Measurements from ENCODE around the gene KDF1. TPM values are rescaled to one million over a fixed set of nuclear protein-coding genes. Genes with fewer than 3 reads are reported as not detected.

Gene KDF1
- total RNA-seq, 1 experiment from 2014 or later, result 20.5 TPM

GRCh38 chr1:27001570-27002360 lies 41.5 kb upstream of the KDF1 start:
- Histone ChIP-seq H3K79me2 (ENCODE audit: low read depth) (no peaks in the 10 kb centered on the region), H4K20me1 (ENCODE audit: insufficient read depth) (no peaks in the 10 kb centered on the region), H3K27me3 (ENCODE audit: insufficient read depth, low read depth) (no peaks in the 10 kb centered on the region), H3K4me3 (no peak overlapping the region), H3K9me3 (ENCODE audit: insufficient read depth, low read depth) (no peaks in the 10 kb centered on the region), H3K27ac (no peak overlapping the region), H3K36me3 (ENCODE audit: low read depth) (no peaks in the 10 kb centered on the region), H2AFZ (no peak overlapping the region), H3K9me2 (ENCODE audit: insufficient read depth) (no peaks in the 10 kb centered on the region), H3F3A (ENCODE audit: insufficient read depth, low read depth) (peaks cover 16% of the 10 kb centered on the region; the same call in 1 of the 2 replicates), H3K4me1 (replicated peaks; ENCODE audit: insufficient read depth) (peaks cover 25% of the 10 kb centered on the region), H3K4me2 (no peak overlapping the region)
- no peak for TF ChIP-seq EZH2 (IDR thresholded peaks at IDR 0.05; ENCODE audit: low read depth)
- TF ChIP-seq, protein P1, sequence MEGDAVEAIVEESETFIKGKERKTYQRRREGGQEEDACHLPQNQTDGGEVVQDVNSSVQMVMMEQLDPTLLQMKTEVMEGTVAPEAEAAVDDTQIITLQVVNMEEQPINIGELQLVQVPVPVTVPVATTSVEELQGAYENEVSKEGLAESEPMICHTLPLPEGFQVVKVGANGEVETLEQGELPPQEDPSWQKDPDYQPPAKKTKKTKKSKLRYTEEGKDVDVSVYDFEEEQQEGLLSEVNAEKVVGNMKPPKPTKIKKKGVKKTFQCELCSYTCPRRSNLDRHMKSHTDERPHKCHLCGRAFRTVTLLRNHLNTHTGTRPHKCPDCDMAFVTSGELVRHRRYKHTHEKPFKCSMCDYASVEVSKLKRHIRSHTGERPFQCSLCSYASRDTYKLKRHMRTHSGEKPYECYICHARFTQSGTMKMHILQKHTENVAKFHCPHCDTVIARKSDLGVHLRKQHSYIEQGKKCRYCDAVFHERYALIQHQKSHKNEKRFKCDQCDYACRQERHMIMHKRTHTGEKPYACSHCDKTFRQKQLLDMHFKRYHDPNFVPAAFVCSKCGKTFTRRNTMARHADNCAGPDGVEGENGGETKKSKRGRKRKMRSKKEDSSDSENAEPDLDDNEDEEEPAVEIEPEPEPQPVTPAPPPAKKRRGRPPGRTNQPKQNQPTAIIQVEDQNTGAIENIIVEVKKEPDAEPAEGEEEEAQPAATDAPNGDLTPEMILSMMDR (conservative IDR thresholded peaks at IDR 0.05), result no peak
- CTCF ChIA-PET, result no interaction called here
- no TSS peak for BruUV-seq (replicated peaks)
- POLR2A ChIA-PET (ENCODE audit: unreplicated experiment), result no interaction called here
- no peak for DNase-seq
- intact Hi-C loops (cut with micrococcal nuclease; ENCODE audit: unreplicated experiment), result no loop called here

DNA sequence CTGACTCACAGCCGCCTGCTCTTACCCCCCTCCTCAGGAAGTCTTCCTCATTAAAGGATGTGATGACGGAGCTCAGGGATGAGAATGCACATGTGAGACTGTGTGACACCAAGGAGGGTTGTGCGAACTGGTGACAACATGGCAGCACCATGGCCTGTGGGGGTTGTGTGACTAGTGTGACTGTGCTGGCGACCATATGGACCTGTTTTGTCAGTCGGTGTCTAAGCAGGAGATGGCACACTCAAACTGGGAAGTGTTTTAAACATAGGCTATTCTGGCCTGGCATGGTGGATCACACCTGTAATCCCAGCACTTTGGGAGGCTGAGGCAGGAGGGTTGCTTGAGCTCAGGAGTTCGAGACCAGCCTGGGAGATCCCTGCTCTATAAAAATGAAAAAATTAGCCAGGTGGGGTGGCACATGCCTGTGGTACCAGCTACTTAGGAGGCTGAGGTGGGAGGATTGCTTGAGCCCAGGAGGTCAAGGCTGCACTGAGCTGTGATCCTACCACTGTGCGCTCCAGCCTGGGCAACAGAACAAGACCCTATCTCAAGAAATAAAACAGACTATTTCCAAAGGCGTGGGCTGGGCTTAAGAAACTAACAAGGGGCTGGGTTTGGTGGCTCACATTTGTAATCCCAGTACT lies 40.7 kb upstream of the KDF1 start:
- no peak overlapping the region for H3K27ac ChIP-seq
- TF ChIP-seq EZH2 (IDR thresholded peaks at IDR 0.05; ENCODE audit: low read depth), result no peak
- TF ChIP-seq, protein P1 (conservative IDR thresholded peaks at IDR 0.05), result no peak
- POLR2A ChIA-PET (ENCODE audit: unreplicated experiment), result no interaction called here

DNA sequence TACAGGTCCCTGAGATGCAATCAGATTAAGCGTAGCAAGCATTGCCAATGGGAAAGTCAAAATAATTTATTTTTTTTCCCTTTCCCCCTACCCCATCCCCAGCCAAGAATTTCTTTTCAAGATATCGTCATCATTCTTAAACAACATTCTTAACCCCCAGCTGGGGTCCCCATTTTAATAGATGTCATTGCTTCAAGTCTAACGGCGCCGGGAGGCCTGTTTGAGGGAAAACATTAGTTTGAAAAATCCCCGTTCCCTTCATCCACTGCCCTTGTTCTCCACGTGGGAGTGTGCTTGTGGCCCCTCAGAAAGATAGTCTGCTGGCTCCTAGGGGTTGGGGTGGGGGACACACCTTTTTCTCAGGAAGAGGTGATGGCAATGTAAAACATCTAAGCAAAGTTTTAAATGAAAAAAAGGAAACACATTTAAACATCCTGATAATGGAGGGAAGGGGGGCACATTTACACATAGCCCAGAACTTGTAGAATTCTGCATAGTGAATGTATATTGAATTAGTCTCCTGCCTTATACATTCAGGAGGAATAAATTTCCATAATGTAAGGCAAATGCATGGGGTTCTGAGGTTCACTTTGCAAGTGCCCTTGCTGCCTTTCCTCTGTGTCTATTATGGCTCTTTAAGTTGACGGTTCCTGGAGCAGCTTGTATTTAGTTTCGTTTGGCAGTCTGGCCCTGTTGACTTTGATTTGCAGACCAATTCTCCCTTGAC lies 40.0 kb upstream of the KDF1 start:
- Histone ChIP-seq H3K27ac (peak overlapping the region; percentile 62), H4K20me1 (ENCODE audit: insufficient read depth) (no peaks in the 10 kb centered on the region), H3K79me2 (ENCODE audit: low read depth) (peaks cover 2% of the 10 kb centered on the region), H3K4me3 (no peak overlapping the region), H3K9me3 (ENCODE audit: insufficient read depth, low read depth) (no peaks in the 10 kb centered on the region), H3K27me3 (ENCODE audit: insufficient read depth, low read depth) (no peaks in the 10 kb centered on the region), H3K4me1 (replicated peaks; ENCODE audit: insufficient read depth) (peaks cover 35% of the 10 kb centered on the region), H3K9me2 (ENCODE audit: insufficient read depth) (no peaks in the 10 kb centered on the region), H3F3A (ENCODE audit: insufficient read depth, low read depth) (peaks cover 16% of the 10 kb centered on the region; the same call in 1 of the 2 replicates), H3K4me2 (peak overlapping the region; percentile 49; the same call in 1 of the 2 replicates), H2AFZ (no peak overlapping the region), H3K36me3 (ENCODE audit: low read depth) (no peaks in the 10 kb centered on the region)
- POLR2A ChIA-PET (ENCODE audit: unreplicated experiment), result no interaction called here
- CTCF ChIA-PET, result no interaction called here
- no peak for DNase-seq
- BruUV-seq (replicated peaks), result no TSS peak
- TF ChIP-seq EZH2 (IDR thresholded peaks at IDR 0.05; ENCODE audit: low read depth), result no peak
- TF ChIP-seq, protein P1 (conservative IDR thresholded peaks at IDR 0.05), result no peak
- intact Hi-C loops (cut with micrococcal nuclease; ENCODE audit: unreplicated experiment), result no loop called here

More for the DNA sequence above, 40.7 kb upstream of the KDF1 start:
- Histone ChIP-seq H3K4me2 (no peak overlapping the region), H3K36me3 (ENCODE audit: low read depth) (no peaks in the 10 kb centered on the region), H3K4me1 (replicated peaks; ENCODE audit: insufficient read depth) (peaks cover 28% of the 10 kb centered on the region), H3K27me3 (ENCODE audit: insufficient read depth, low read depth) (no peaks in the 10 kb centered on the region), H3F3A (ENCODE audit: insufficient read depth, low read depth) (peaks cover 16% of the 10 kb centered on the region; the same call in 1 of the 2 replicates), H3K4me3 (no peak overlapping the region), H3K79me2 (ENCODE audit: low read depth) (no peaks in the 10 kb centered on the region), H2AFZ (no peak overlapping the region), H3K9me3 (ENCODE audit: insufficient read depth, low read depth) (no peaks in the 10 kb centered on the region), H3K9me2 (ENCODE audit: insufficient read depth) (no peaks in the 10 kb centered on the region), H4K20me1 (ENCODE audit: insufficient read depth) (no peaks in the 10 kb centered on the region)
- CTCF ChIA-PET, result no interaction called here
- no peak for DNase-seq
- intact Hi-C loops (cut with micrococcal nuclease; ENCODE audit: unreplicated experiment), result no loop called here
- no TSS peak for BruUV-seq (replicated peaks)

Measured in PC-9 (cell line).